ENCODE results near the gene IKBKE.

Gene IKBKE

GRCh38 chr1:206469411-206469932 is 804 bp upstream of the IKBKE start:
- TF ChIP-seq CTCF (IDR thresholded peaks at IDR 0.05) = no peak

GRCh38 chr1:206470692-206471414 is 577 bp downstream of the IKBKE start:
- no peak for TF ChIP-seq CTCF (IDR thresholded peaks at IDR 0.05)

DNA sequence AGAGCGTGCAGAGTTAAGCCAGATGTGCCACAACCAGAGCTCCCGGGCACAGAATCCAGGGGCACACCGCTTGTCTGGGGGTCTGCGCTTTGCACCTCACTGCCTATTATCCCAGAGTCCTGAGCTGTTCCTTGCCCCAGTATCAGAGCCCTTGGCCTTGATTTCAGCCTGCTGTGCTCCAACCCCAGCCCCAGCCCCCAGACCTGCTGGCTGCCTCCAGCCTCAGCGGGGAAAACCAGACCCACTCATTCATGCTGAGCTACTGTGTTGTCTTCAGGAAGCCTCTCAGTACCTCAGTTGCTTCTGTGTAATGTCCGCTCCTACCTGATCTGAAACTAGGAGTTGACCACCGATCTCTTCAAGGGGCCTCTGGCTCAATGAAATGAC is 1.1 kb downstream of the IKBKE start:
- no peak for TF ChIP-seq CTCF (IDR thresholded peaks at IDR 0.05)

GRCh38 chr1:206472024-206472423 is 1.7 kb downstream of the IKBKE start:
- TF ChIP-seq CTCF (IDR thresholded peaks at IDR 0.05) = no peak

DNA sequence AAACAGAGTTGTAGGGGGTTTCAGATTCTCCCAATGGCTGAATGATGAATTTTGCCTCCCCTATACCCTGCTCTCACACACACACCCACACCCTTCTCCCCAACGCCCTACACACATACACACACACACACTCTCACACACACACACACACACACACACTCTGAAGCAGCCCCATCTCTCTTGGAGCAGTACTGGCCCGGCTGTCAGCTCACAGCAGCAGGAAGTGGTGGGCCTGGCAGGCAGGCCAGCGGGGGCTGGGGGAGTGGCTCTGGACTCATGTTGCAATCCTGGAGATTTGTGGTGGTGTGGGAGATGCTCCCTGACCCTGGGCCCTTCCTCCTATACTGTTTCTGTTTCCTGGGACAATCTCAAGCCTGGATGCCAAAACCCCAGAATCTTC is 2.2 kb downstream of the IKBKE start:
- TF ChIP-seq CTCF (IDR thresholded peaks at IDR 0.05) = no peak

DNA sequence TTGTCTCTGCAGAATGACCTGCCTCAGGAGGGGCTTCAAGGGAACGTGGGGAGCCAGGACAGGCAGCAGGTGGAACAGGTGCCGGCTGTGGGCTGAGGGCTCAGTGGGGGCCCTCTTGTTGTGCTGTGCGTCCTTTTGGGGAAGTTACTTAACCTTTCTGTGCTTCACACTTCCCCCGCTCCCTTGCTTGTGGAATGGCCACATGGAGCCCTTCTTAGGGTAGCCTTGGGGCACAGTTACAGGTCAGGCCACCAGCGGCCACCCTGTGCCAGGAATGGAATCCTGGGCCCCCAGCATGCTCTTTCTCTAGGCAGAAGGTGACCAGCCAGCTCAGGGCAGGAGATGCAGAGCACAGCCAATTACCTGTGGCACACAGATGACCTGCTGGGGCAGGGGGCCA is 2.6 kb downstream of the IKBKE start:
- no peak for TF ChIP-seq CTCF (IDR thresholded peaks at IDR 0.05)

DNA sequence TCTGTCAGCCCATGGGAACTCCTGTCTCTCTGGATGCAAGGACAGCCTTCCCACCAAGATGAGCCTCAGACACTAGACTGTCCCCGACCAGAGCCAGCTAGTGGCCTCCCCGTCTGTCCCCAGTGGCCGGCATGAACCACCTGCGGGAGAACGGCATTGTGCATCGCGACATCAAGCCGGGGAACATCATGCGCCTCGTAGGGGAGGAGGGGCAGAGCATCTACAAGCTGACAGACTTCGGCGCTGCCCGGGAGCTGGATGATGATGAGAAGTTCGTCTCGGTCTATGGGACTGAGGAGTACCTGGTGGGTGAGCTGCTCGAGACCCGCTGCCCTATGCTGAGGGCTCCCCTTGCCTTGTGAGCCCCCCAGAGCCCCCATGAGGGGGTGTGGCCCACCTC is 5.8 kb downstream of the IKBKE start:
- TF ChIP-seq CTCF (IDR thresholded peaks at IDR 0.05) = no peak

DNA sequence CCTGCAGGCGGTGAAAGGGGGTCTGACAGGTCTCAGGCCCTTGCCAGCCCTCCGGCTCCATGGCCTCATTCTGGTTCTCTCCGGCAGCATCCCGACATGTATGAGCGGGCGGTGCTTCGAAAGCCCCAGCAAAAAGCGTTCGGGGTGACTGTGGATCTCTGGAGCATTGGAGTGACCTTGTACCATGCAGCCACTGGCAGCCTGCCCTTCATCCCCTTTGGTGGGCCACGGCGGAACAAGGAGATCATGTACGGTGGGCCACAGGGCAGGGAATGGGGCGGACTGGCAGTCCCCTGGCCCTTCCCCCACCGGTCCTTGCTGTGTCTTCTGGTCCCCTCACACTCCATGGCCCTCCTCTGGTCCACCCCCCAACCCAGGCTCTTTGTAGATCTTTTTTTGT is 6.3 kb downstream of the IKBKE start:
- no peak for TF ChIP-seq CTCF (IDR thresholded peaks at IDR 0.05)

Data from LNCAP (cell line).